HG02870 (cell line): Measurements from ENCODE around the gene CMC1.

ENCODE experiments used
- ATAC-seq: cut with Tn5 transposase; IDR thresholded peaks from one replicate; pipeline ENCODE4 v1.9.1; 2021; ENCODE audit warnings: mild to moderate bottlenecking, moderate library complexity; ENCODE audit not compliant: unreplicated experiment

The CMC1 gene

DNA sequence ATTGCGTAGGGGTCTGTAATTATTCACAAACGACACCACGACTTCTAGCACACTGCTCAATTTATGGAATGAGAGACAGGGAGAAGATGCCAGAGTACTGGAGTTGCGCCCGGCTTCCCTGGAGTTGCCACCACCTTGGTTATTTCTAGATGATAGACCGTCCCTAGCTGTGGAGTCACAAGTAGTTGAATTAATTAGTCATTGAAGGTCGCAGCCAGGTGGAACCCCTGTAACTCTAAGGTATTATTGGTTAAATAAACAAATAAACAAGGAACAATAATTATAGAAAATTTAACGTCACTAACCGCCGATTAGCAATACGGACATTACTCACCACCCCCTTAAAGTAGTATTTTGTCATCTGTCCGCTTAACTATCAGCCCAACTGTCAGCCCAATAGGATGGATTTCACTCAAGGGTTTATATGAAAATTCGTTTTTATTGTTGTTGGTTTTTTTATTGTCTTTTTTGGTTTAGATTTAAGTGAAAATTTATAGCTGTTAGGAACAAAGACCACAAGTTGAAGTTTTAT is 108.1 kb downstream of the CMC1 start:
- peak; percentile 0 for ATAC-seq
